OCI-LY3 (cell line): ENCODE data around the gene SOD1.

ENCODE experiments used
- H2AFZ ChIP-seq: fragments of 200-600, 300-600 bp; shearing (Covaris generic); 2 replicates; pipeline ENCODE4 v1.6.0; 2014; ENCODE audit warnings: antibody characterized with exemption, low read depth, low read length
- H3K27ac ChIP-seq: fragments of 200-600, 300-600 bp; sonication (generic); 2 replicates; pipeline ENCODE4 v1.5.1; 2014; ENCODE audit warnings: mild to moderate bottlenecking, low read length, moderate library complexity, mixed read lengths
- H3K27me3 ChIP-seq: fragments of 200-600, 300-600 bp; sonication (generic); 2 replicates; pipeline ENCODE4 v1.6.1; 2014; ENCODE audit warnings: low read depth, low read length, mixed read lengths
- H3K36me3 ChIP-seq: fragments of 200-600, 300-600 bp; sonication (generic); replicated peaks from 2 replicates; pipeline ENCODE3; 2014; ENCODE audit warnings: low read depth, low read length, mixed read lengths
- H3K4me1 ChIP-seq: fragments of 300-600, 200-600 bp; sonication (generic); 2 replicates; pipeline ENCODE4 v1.6.1; 2014; ENCODE audit warnings: low read length, mixed read lengths
- H3K4me2 ChIP-seq: fragments of 200-600, 300-600 bp; sonication (generic); 2 replicates; pipeline ENCODE4 v1.6.1; 2014; ENCODE audit warnings: low read length, mixed read lengths
- H3K4me3 ChIP-seq: fragments of 300-600, 200-600 bp; sonication (generic); 2 replicates; pipeline ENCODE4 v1.5.1; 2014; ENCODE audit warnings: antibody characterized with exemption, mild to moderate bottlenecking, low read length, moderate library complexity
- H3K79me2 ChIP-seq: fragments of 300-600, 200-600 bp; shearing (Covaris generic); 2 replicates; pipeline ENCODE4 v1.6.1; 2014; ENCODE audit warnings: mild to moderate bottlenecking, low read length, mixed read lengths
- H3K9ac ChIP-seq: fragments of 300-600, 200-600 bp; shearing (Covaris generic); 2 replicates; pipeline ENCODE4 v1.6.0; 2014; ENCODE audit warnings: mild to moderate bottlenecking, low read length, moderate library complexity
- H3K9me3 ChIP-seq: fragments of 200-600, 300-600 bp; shearing (Covaris generic); 2 replicates; pipeline ENCODE4 v1.6.1; 2014; ENCODE audit warnings: low read length, mixed read lengths; ENCODE audit not compliant: insufficient read depth
- H4K20me1 ChIP-seq: fragments of 200-600, 300-600 bp; sonication (generic); 2 replicates; pipeline ENCODE4 v1.6.1; 2016; ENCODE audit warnings: low read length, mixed read lengths; ENCODE audit not compliant: insufficient read depth
- CTCF ChIP-seq: fragments of 200-600, 300-600 bp; sonication (generic); IDR thresholded peaks from 2 replicates; pipeline ENCODE4 v1.5.1; 2014; ENCODE audit warnings: antibody characterized with exemption, low read length, low read depth
- EZH2phosphoT487 ChIP-seq: fragments of 200-600 bp; shearing (Covaris generic); IDR thresholded peaks from 2 replicates; pipeline ENCODE4 v1.6.1; 2018; ENCODE audit warnings: antibody characterized with exemption, mixed run types, low read depth

The SOD1 gene

GRCh38 chr21:31616216-31616615, 43.3 kb upstream of the SOD1 start:
- Histone ChIP-seq H2AFZ (no peak overlapping the region), H3K4me2 (no peak overlapping the region), H3K9ac (no peak overlapping the region), H3K9me3 (no peaks in the 10 kb centered on the region), H3K4me3 (no peak overlapping the region), H3K4me1 (no peaks in the 10 kb centered on the region), H3K79me2 (no peaks in the 10 kb centered on the region), H4K20me1 (no peaks in the 10 kb centered on the region), H3K27me3 (no peaks in the 10 kb centered on the region), H3K36me3 (no peaks in the 10 kb centered on the region), H3K27ac (no peak overlapping the region)
- TF ChIP-seq CTCF (no peak), EZH2phosphoT487 (no peak)

GRCh38 chr21:31618696-31619430, 40.6 kb upstream of the SOD1 start:
- Histone ChIP-seq H3K79me2 (no peaks in the 10 kb centered on the region), H3K4me3 (no peak overlapping the region), H3K36me3 (no peaks in the 10 kb centered on the region), H3K27ac (no peak overlapping the region), H3K27me3 (no peaks in the 10 kb centered on the region), H3K4me2 (no peak overlapping the region), H4K20me1 (no peaks in the 10 kb centered on the region), H2AFZ (no peak overlapping the region), H3K4me1 (no peaks in the 10 kb centered on the region), H3K9me3 (no peaks in the 10 kb centered on the region), H3K9ac (no peak overlapping the region)
- no peak for TF ChIP-seq EZH2phosphoT487
- TF ChIP-seq CTCF, result no peak

- no peaks in the 10 kb centered on the region for H3K36me3 ChIP-seq
- H3K79me2 ChIP-seq, result no peaks in the 10 kb centered on the region
- H3K4me1 ChIP-seq, result no peaks in the 10 kb centered on the region
- no peak overlapping the region for H3K4me3 ChIP-seq
- no peaks in the 10 kb centered on the region for H4K20me1 ChIP-seq
- H3K9ac ChIP-seq, result no peak overlapping the region
- no peak for TF ChIP-seq EZH2phosphoT487
- no peak for TF ChIP-seq CTCF
- no peak overlapping the region for H2AFZ ChIP-seq
- no peaks in the 10 kb centered on the region for H3K27me3 ChIP-seq
- H3K4me2 ChIP-seq, result no peak overlapping the region
- no peak overlapping the region for H3K27ac ChIP-seq
- H3K9me3 ChIP-seq, result no peaks in the 10 kb centered on the region
Measured at GRCh38 chr21:31622397-31622796, 37.1 kb upstream of the SOD1 start.

GRCh38 chr21:31623664-31624063, 35.8 kb upstream of the SOD1 start:
- H4K20me1 ChIP-seq, result no peaks in the 10 kb centered on the region
- H3K79me2 ChIP-seq, result no peaks in the 10 kb centered on the region
- no peak overlapping the region for H3K4me2 ChIP-seq
- no peaks in the 10 kb centered on the region for H3K27me3 ChIP-seq
- TF ChIP-seq EZH2phosphoT487, result no peak
- TF ChIP-seq CTCF, result peak; percentile 46
- H2AFZ ChIP-seq, result no peak overlapping the region
- no peak overlapping the region for H3K27ac ChIP-seq
- no peaks in the 10 kb centered on the region for H3K4me1 ChIP-seq
- H3K36me3 ChIP-seq, result no peaks in the 10 kb centered on the region
- H3K9ac ChIP-seq, result no peak overlapping the region
- no peaks in the 10 kb centered on the region for H3K9me3 ChIP-seq
- no peak overlapping the region for H3K4me3 ChIP-seq
